ENCODE data around the gene OGFOD3.

DNA sequence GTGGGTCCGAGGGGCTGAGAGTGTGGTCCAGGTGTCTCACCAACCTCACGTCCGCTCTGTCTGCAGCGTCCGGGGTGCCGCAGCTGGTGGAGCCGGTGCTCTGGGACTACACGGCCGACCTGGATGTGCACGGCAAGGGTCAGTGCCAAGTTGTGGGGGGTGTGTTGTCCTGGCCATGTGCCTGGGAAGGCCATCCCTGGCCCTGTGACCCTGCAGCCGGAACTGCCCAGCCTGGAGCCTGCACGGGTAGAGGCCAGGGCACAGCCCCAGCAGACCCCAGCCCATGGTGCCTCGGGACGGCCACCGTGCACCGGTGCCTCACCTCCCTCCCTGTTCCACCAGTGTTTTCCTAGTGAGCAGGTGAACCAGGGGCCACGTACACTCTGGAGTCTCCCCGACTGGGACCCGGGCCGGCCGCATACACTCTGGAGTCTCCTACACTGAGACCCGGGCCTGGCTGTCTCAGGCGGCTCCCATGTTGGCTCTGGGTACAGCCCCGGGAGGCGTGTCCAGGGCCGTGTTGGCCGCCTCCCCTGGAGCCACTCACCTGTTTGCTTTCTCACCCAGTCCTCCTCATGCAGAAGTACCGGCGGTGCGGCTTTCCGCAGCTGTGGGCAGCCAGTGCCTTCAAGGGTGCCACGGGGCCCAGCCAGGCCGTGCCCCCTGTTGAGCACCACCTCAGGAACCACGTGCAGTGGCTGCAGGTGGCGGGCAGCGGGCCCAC, 18.4 kb upstream of the OGFOD3 start:
- no peak for TF ChIP-seq SUZ12 (IDR thresholded peaks at IDR 0.05)
- no peak for TF ChIP-seq FOXA1 (IDR thresholded peaks at IDR 0.05)
- TF ChIP-seq ARNT (IDR thresholded peaks at IDR 0.05), result no peak
- TF ChIP-seq TARDBP (IDR thresholded peaks at IDR 0.05), result no peak
- no peak for TF ChIP-seq ELF4 (IDR thresholded peaks at IDR 0.05)
- TF ChIP-seq FOXK2 (IDR thresholded peaks at IDR 0.05), result no peak
- TF ChIP-seq, protein P1, sequence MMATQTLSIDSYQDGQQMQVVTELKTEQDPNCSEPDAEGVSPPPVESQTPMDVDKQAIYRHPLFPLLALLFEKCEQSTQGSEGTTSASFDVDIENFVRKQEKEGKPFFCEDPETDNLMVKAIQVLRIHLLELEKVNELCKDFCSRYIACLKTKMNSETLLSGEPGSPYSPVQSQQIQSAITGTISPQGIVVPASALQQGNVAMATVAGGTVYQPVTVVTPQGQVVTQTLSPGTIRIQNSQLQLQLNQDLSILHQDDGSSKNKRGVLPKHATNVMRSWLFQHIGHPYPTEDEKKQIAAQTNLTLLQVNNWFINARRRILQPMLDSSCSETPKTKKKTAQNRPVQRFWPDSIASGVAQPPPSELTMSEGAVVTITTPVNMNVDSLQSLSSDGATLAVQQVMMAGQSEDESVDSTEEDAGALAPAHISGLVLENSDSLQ (IDR thresholded peaks at IDR 0.05), result no peak
- TF ChIP-seq HDGF (IDR thresholded peaks at IDR 0.05; ENCODE audit: borderline replicate concordance), result no peak
- no peak for TF ChIP-seq BHLHE40 (IDR thresholded peaks at IDR 0.05; ENCODE audit: borderline replicate concordance)
- no peak for TF ChIP-seq NFRKB (IDR thresholded peaks at IDR 0.05)
- no peak for TF ChIP-seq CTBP1 (IDR thresholded peaks at IDR 0.05; ENCODE audit: borderline replicate concordance)
- no peak for TF ChIP-seq ZNF384 (IDR thresholded peaks at IDR 0.05)
- TF ChIP-seq L3MBTL2 (conservative IDR thresholded peaks at IDR 0.05), result no peak
- no peak for TF ChIP-seq FOXM1 (IDR thresholded peaks at IDR 0.05; ENCODE audit: borderline replicate concordance)
